ENCODE data around the gene UBA1.

- no peak for TF ChIP-seq POLR2A (IDR thresholded peaks at IDR 0.05)
- no peak for TF ChIP-seq CTCF (IDR thresholded peaks at IDR 0.05)
These were observed 3.7 kb upstream of the UBA1 start for GRCh38 chrX:47189906-47190305.
